GM10248 (cell line): ENCODE measurements around the gene TMBIM6.

ENCODE experiments used
- CTCF ChIA-PET: fragments of 300-600 bp; sonication (Branson Sonifier 250); formaldehyde crosslinking; extraction: SDS; loops from one replicate; lab custom pipeline; 2021; ENCODE audit warnings: antibody characterized with exemption; lab: Yijun Ruan, JAX
- POLR2A ChIA-PET: fragments of 350-650 bp; sonication (Branson Sonifier 250); formaldehyde crosslinking; extraction: SDS; loops from one replicate; lab custom pipeline; 2020; ENCODE audit warnings: antibody characterized with exemption; lab: Yijun Ruan, JAX
- DNase-seq: peaks from one replicate; pipeline ENCODE4 v3.0.0; 2012; ENCODE audit errors: extremely low spot score
- CTCF ChIP-seq: IDR thresholded peaks from 2 replicates; pipeline ENCODE4 v1.5.1; 2012; ENCODE audit warnings: mild to moderate bottlenecking, low read depth; ENCODE audit errors: extremely low read depth, missing control alignments, control extremely low read depth

Gene TMBIM6

GRCh38 chr12:49790741-49791555 is 49.6 kb downstream of the TMBIM6 start:
- POLR2A ChIA-PET: no interaction called here
- TF ChIP-seq CTCF: no peak
- CTCF ChIA-PET: interaction anchor here (2.6 kb wide), 1 partner anchor 13 kb away, joined by 8 read pairs; no protein-coding TSS in a partner anchor
- peak; percentile 8 for DNase-seq

- TF ChIP-seq CTCF: no peak
- POLR2A ChIA-PET: no interaction called here
- peak; percentile 8 for DNase-seq
- CTCF ChIA-PET: interaction anchor here (2.6 kb wide), 1 partner anchor 14 kb away, joined by 8 read pairs; no protein-coding TSS in a partner anchor
These were observed 50.3 kb downstream of the TMBIM6 start for GRCh38 chr12:49791700-49792099.

GRCh38 chr12:49792181-49792970 is 51.0 kb downstream of the TMBIM6 start:
- ChIA-PET CTCF (interaction anchor here (2.6 kb wide), 1 partner anchor 14 kb away, joined by 8 read pairs; no protein-coding TSS in a partner anchor), POLR2A (no interaction called here)
- no peak for TF ChIP-seq CTCF
- DNase-seq: peak; percentile 14

GRCh38 chr12:49792976-49793580 is 51.7 kb downstream of the TMBIM6 start:
- ChIA-PET CTCF (interaction anchor here (2.6 kb wide), 1 partner anchor 15 kb away, joined by 8 read pairs; no protein-coding TSS in a partner anchor), POLR2A (no interaction called here)
- peak; percentile 13 for DNase-seq
- no peak for TF ChIP-seq CTCF

- TF ChIP-seq CTCF: no peak
- peak; percentile 15 for DNase-seq
- ChIA-PET CTCF (interaction anchor here (2.6 to 6.0 kb wide), 2 partner anchors 16 kb away, joined by 8 to 34 read pairs; no protein-coding TSS in a partner anchor), POLR2A (no interaction called here)
These were observed 52.3 kb downstream of the TMBIM6 start for GRCh38 chr12:49793620-49794019.

GRCh38 chr12:49794021-49794420 is 52.7 kb downstream of the TMBIM6 start:
- POLR2A ChIA-PET: no interaction called here
- peak; percentile 10 for DNase-seq
- no peak for TF ChIP-seq CTCF
- CTCF ChIA-PET: interaction anchor here (6.0 kb wide), 1 partner anchor 16 kb away, joined by 34 read pairs; no protein-coding TSS in a partner anchor
